GM23338 (cell line): ENCODE data around the gene COL4A3. TPM values are rescaled to one million over a fixed set of nuclear protein-coding genes. Genes with fewer than 3 reads are reported as not detected.

Source experiments
- ATAC-seq: fragments of 200-7000 bp; cut with Tn5 transposase; 3 replicates; pipeline ENCODE4 v1.9.1; 2020
- DNase-seq: peaks from one replicate; pipeline ENCODE4 v3.0.0-alpha.2; 2015; ENCODE audit warnings: low spot score
- H2AFZ ChIP-seq: fragments of 200-600 bp; sonication (generic); 2 replicates; pipeline ENCODE4 v1.8.0; 2016; ENCODE audit warnings: antibody characterized with exemption, mild to moderate bottlenecking, moderate library complexity
- H3F3A ChIP-seq: fragments of 200-600 bp; sonication (generic); replicated peaks from 2 replicates; pipeline ENCODE4 v1.8.0; 2017; ENCODE audit warnings: antibody characterized with exemption, mixed run types, low read depth
- H3K27ac ChIP-seq: fragments of 200-600 bp; sonication (generic); 2 replicates; pipeline ENCODE4 v1.6.1; 2016; ENCODE audit warnings: low read depth
- H3K27me3 ChIP-seq: fragments of 200-600 bp; sonication (generic); 2 replicates; pipeline ENCODE4 v1.8.0; 2016; ENCODE audit warnings: mild to moderate bottlenecking, mixed run types, moderate library complexity; ENCODE audit not compliant: insufficient read depth
- H3K36me3 ChIP-seq: fragments of 200-600 bp; sonication (generic); 2 replicates; pipeline ENCODE4 v1.8.0; 2016; ENCODE audit warnings: mild to moderate bottlenecking; ENCODE audit not compliant: insufficient read depth
- H3K4me1 ChIP-seq: fragments of 200-600 bp; sonication (generic); 2 replicates; pipeline ENCODE4 v1.8.0; 2016; ENCODE audit warnings: mild to moderate bottlenecking, moderate library complexity; ENCODE audit not compliant: insufficient read depth
- H3K4me2 ChIP-seq: fragments of 200-600 bp; sonication (generic); 2 replicates; pipeline ENCODE4 v1.7.1; 2017; ENCODE audit warnings: mixed run types
- H3K4me3 ChIP-seq: fragments of 200-600 bp; sonication (generic); 2 replicates; pipeline ENCODE4 v1.6.1; 2016; ENCODE audit warnings: mixed run types
- H3K79me2 ChIP-seq: fragments of 200-600 bp; sonication (generic); replicated peaks from 2 replicates; pipeline ENCODE4 v1.8.0; 2017; ENCODE audit warnings: mild to moderate bottlenecking; ENCODE audit not compliant: insufficient read depth
- H3K9me2 ChIP-seq: fragments of 200-600 bp; sonication (generic); 2 replicates; pipeline ENCODE4 v1.8.0; 2017; ENCODE audit not compliant: insufficient read depth
- H4K20me1 ChIP-seq: fragments of 200-600 bp; sonication (generic); replicated peaks from 2 replicates; pipeline ENCODE4 v1.8.0; 2017; ENCODE audit warnings: mild to moderate bottlenecking; ENCODE audit not compliant: insufficient read depth
- H3K27ac Mint-ChIP-seq: 2 replicates; pipeline ENCODE4 v1.8.0; 2020; ENCODE audit warnings: inconsistent platforms, mild to moderate bottlenecking, moderate library complexity, mixed read lengths
- H3K27me3 Mint-ChIP-seq: 3 replicates; pipeline ENCODE4 v1.8.0; 2022; ENCODE audit warnings: low read depth, mild to moderate bottlenecking, moderate library complexity, mixed read lengths, inconsistent platforms; ENCODE audit not compliant: insufficient read depth, poor library complexity
- H3K36me3 Mint-ChIP-seq: 3 replicates; pipeline ENCODE4 v1.8.0; 2021; ENCODE audit warnings: low read depth, mild to moderate bottlenecking, inconsistent platforms, moderate library complexity, mixed read lengths
- H3K4me1 Mint-ChIP-seq: 3 replicates; pipeline ENCODE4 v1.8.0; 2020; ENCODE audit warnings: mild to moderate bottlenecking, inconsistent platforms, mixed read lengths
- H3K4me3 Mint-ChIP-seq: 3 replicates; pipeline ENCODE4 v1.8.0; 2021; ENCODE audit warnings: moderate library complexity, mild to moderate bottlenecking, inconsistent platforms, mixed read lengths
- H3K9me3 Mint-ChIP-seq: 3 replicates; pipeline ENCODE4 v1.8.0; 2020; ENCODE audit warnings: moderate library complexity, mild to moderate bottlenecking, inconsistent platforms, mixed read lengths
- CREB1 ChIP-seq: fragments of 250-450 bp; sonication (Bioruptor Pico); IDR thresholded peaks from 2 replicates; pipeline ENCODE4 v1.5.0; 2020; ENCODE audit warnings: low read depth, mild to moderate bottlenecking, moderate library complexity
- CTCF ChIP-seq, 2 experiments: fragments of 200-600 bp in 1 of 2; sonication (generic) in 1 of 2; conservative IDR thresholded peaks; 2 replicates each; pipeline versions ENCODE4 v1.5.1 to v1.6.1; 2016 to 2017; ENCODE audit warnings: antibody characterized with exemption in 2 of 2, low read depth in 2 of 2, mild to moderate bottlenecking in 2 of 2, moderate library complexity in 1 of 2
- EZH2phosphoT487 ChIP-seq: fragments of 200-600 bp; sonication (generic); IDR thresholded peaks from one replicate; pipeline ENCODE4 v1.8.1; 2018; ENCODE audit warnings: antibody characterized with exemption; ENCODE audit not compliant: unreplicated experiment
- JUNB ChIP-seq: IDR thresholded peaks from one replicate; pipeline ENCODE4 v1.6.1; 2016; ENCODE audit warnings: antibody characterized with exemption; ENCODE audit not compliant: unreplicated experiment
- NANOG ChIP-seq: IDR thresholded peaks from 2 replicates; pipeline ENCODE4 v1.6.1; 2016; ENCODE audit warnings: antibody characterized with exemption, borderline replicate concordance
- POLR2AphosphoS5 ChIP-seq: IDR thresholded peaks from 2 replicates; pipeline ENCODE4 v1.6.1; 2016; ENCODE audit warnings: antibody characterized with exemption, low read depth
- REST ChIP-seq: IDR thresholded peaks from one replicate; pipeline ENCODE4 v1.6.1; 2018; ENCODE audit warnings: antibody characterized with exemption; ENCODE audit not compliant: unreplicated experiment
- ZNF114 ChIP-seq: fragments of 250-450 bp; sonication (Bioruptor Pico); IDR thresholded peaks from 2 replicates; pipeline ENCODE4 v1.5.0; 2020; ENCODE audit warnings: mild to moderate bottlenecking, moderate library complexity
- ZNF462 ChIP-seq: fragments of 250-450 bp; sonication (Bioruptor Pico); IDR thresholded peaks from 2 replicates; pipeline ENCODE4 v1.5.0; 2020; ENCODE audit warnings: mild to moderate bottlenecking, moderate library complexity
- polyA plus RNA-seq: library from polyadenylated mRNA; unstranded; fragments of >200 nt; fragmentation: Nextera tagmentation; extraction: Ambion mirVana; gene quantifications from 2 replicates; pipeline ENCODE4 v1.2.1, GENCODE V29; 2016
- total RNA-seq: library from RNA; depleted of rRNA; stranded (reverse); fragments of >200 nt; shearing (Covaris generic); gene quantifications from 2 replicates; pipeline ENCODE4 v1.2.3, GENCODE V29; 2014

COL4A3 gene
- total and polyA plus RNA-seq, 2 experiments from 2014 or later, result 1.1 to 3.5 TPM

- Mint-ChIP-seq H3K27ac (no peak overlapping the region; the same call in 1 of the 2 replicates), H3K36me3 (no peaks in the 10 kb centered on the region; the same call in 2 of the 3 replicates), H3K4me1 (peaks cover 13% of the 10 kb centered on the region), H3K9me3 (peaks cover 3% of the 10 kb centered on the region; the same call in 2 of the 3 replicates), H3K27me3 (no peaks in the 10 kb centered on the region), H3K4me3 (no peak overlapping the region)
- Histone ChIP-seq H4K20me1 (no peaks in the 10 kb centered on the region), H3K4me1 (peaks cover 17% of the 10 kb centered on the region; the same call in 1 of the 2 replicates), H3K9me2 (no peaks in the 10 kb centered on the region), H3K79me2 (no peaks in the 10 kb centered on the region), H3K36me3 (0 out of 2 replicates have a peak, but pooled peaks cover under 1% of the 10 kb centered on the region), H3K27me3 (no peaks in the 10 kb centered on the region), H3K27ac (no peak overlapping the region), H3K4me2 (no peak overlapping the region), H2AFZ (no peak overlapping the region), H3F3A (no peaks in the 10 kb centered on the region), H3K4me3 (no peak overlapping the region)
- ATAC-seq, result no peak
- DNase-seq, result no peak
- TF ChIP-seq POLR2AphosphoS5, result no peak
Observed at GRCh38 chr2:227153307-227153706, 11.1 kb upstream of the COL4A3 start.

- Mint-ChIP-seq H3K4me3 (no peak overlapping the region), H3K36me3 (no peaks in the 10 kb centered on the region; the same call in 2 of the 3 replicates), H3K4me1 (peaks cover 13% of the 10 kb centered on the region), H3K27me3 (no peaks in the 10 kb centered on the region), H3K27ac (no peak overlapping the region; the same call in 1 of the 2 replicates), H3K9me3 (peaks cover 3% of the 10 kb centered on the region; the same call in 1 of the 3 replicates)
- Histone ChIP-seq H3K4me2 (no peak overlapping the region), H3K79me2 (no peaks in the 10 kb centered on the region), H3K27ac (no peak overlapping the region), H3K4me3 (no peak overlapping the region), H2AFZ (no peak overlapping the region), H3K4me1 (peaks cover 17% of the 10 kb centered on the region; the same call in 1 of the 2 replicates), H4K20me1 (no peaks in the 10 kb centered on the region), H3K36me3 (no peaks in the 10 kb centered on the region), H3K27me3 (no peaks in the 10 kb centered on the region), H3K9me2 (no peaks in the 10 kb centered on the region), H3F3A (no peaks in the 10 kb centered on the region)
- no peak for DNase-seq
- no peak for ATAC-seq
- no peak for TF ChIP-seq EZH2phosphoT487
- no peak for TF ChIP-seq CTCF (conservative IDR thresholded peaks at IDR 0.05; ENCODE audit: low read depth in 2 of 2)
- no peak for TF ChIP-seq CREB1 (CRISPR knock-in tag)
- no peak for TF ChIP-seq ZNF114 (CRISPR knock-in tag)
- no peak for TF ChIP-seq JUNB
- no peak for TF ChIP-seq REST
- TF ChIP-seq POLR2AphosphoS5, result no peak
- TF ChIP-seq NANOG, result no peak
- TF ChIP-seq ZNF462, result no peak
Observed at GRCh38 chr2:227153758-227154486, 10.5 kb upstream of the COL4A3 start.
